HG02571 (cell line): Measurements from ENCODE around the gene IGFALS.
"Not testable (repeated sequence)": the region's sequence is repeated elsewhere in the genome, so short reads cannot be mapped to it uniquely, and the experiment has no call there.

Source experiments
- ATAC-seq: cut with Tn5 transposase; IDR thresholded peaks from one replicate; pipeline ENCODE4 v1.9.1; 2021; ENCODE audit warnings: mild to moderate bottlenecking, moderate library complexity; ENCODE audit not compliant: unreplicated experiment

The IGFALS gene

DNA sequence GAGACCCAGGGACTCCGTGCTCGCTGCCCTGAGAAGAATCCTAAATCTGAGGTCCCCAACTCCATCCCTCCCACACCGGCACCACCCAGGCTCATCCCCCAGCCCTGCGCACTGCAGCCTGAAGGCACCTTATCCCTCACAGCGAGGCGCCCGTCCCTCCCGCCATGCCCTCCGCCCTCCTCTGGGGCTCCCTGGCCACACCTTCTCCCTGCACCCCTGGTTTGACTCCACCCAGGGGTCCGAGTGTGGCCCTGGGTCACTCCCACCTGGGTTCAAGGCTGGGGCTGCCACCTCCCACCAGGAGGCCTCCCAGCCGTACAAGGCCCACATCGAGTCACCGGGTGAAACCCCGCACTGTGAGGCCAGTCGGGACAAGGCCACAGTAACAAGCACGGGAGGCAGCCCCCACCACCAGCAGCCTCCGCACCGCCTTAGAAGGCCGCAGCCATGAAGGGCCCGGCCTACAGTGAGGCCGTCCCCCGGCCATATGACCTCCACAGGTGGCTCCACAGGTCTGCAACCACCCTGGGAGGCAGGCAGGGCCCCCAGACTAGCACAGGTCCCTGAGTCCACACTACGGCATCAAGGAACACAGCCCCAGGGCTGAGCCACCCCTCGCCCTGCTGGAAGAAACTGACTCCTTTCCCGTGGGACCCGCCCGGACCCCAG, 24.8 kb upstream of the IGFALS start:
- no peak for ATAC-seq

DNA sequence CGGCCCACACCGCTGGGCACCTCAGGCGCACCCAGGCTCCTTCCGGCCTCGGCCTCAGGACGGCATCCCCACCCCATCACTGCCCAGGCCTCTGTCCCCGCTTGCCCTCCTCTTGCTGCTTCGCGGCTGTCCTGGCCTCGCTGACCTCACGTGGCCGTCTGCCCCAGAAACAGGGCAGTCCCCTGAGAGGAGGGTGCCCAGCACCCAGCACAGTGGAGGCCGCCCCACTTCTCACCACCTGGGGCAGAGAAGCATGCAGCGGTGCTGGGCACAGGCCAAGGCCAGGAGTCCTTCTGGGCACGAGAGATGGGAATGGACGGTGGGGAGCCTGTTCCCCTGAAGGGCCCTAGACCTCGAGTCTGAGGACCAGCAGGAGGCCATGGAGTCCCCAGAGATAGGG, 24.2 kb upstream of the IGFALS start:
- ATAC-seq, result no peak

DNA sequence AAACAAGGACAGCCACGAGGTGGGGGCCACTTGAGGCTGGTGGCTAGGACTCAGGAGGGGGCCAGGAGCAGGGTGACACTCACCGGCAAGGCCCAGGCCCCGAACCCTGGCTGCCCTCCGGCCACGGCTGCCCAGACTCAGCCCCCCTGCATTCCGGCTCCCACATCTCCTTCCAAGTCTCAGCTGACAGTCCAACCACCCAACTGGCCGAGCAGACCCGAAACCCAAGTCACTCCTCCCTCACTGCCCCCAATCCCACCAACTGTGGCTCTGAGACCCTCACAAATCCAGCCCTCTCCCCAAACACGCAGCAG, 23.7 kb upstream of the IGFALS start:
- ATAC-seq, result no peak

DNA sequence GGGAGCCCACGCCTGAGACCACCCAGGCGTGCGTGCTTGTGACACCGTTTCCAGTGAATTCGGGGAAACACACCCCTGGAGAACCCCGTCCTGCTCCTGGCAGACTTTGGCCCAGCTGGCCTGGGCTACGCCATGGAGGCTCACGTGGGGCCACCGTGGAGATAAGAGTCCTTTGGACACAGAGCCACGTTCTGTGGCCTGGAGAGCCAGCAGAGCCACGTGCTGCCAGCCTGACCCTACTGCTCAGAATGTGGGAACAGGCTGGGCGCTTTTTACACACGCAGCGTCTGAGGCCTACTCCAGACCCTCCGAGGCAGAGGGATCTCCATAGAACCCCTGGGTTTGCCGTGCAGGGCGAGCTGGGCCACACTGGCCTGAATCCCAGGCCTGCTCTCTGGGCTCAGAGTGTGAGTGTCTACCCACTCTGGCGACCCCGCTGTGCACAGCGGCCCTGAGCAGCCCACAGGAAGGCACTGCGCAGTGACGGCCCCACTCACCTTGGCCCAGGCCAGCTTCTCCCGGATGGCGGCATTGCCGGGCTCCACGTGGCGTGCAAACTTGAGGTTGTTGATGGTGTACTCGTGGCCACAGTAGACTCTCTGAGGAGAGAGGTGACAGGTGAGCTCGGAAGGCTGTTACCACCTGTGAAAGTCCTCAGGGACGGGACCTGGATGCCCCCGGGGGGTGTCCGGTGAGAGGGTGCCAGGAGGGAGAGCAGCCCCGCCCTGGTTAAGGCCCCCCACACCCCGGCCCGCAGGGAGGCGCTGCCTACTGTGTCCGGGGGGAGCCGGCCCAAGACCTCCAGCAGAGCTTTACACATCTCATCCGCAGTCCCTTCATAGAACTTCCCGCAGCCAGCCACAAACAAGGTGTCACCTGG, 23.1 kb upstream of the IGFALS start:
- ATAC-seq, result no peak

DNA sequence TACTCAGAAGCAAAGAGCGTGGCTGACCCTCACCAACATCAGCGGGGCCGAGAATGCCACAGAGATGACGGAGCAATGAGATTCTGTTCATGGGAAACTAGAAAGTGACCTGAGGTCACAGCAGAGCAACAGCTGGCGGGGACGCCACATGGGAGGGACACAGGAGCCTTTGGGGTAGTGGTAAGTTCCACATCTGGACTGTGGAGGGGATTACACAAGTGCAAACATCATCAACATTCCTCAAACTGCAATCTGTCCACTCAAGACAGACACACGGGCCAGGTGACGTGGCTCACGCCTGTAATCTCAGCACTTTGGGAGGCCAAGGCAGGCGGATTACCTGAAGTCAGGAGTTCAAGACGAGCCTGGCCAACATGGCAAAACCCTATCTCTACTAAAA, 22.0 kb upstream of the IGFALS start:
- no peak for ATAC-seq

DNA sequence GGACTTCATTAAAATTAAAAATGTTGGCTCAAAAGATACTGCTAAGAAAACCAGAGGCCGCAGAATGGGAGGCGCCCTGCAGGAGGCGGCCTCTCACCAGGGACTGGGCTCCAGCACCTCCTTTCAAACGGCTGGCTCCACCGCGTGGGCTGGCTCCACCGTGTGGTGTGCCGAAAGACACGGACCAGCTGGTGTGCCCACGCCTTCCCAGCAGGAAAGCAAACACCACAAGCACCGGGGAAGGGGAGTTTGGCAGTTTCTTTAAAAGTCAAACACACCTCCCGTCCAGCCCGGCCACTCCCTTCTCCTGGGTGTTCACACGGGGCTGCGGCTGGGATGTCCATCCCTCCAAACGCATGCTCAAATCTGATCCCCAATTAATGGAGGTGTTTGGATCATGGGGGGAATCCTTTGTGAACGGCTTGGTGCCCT, 19.2 kb upstream of the IGFALS start:
- no peak for ATAC-seq

DNA sequence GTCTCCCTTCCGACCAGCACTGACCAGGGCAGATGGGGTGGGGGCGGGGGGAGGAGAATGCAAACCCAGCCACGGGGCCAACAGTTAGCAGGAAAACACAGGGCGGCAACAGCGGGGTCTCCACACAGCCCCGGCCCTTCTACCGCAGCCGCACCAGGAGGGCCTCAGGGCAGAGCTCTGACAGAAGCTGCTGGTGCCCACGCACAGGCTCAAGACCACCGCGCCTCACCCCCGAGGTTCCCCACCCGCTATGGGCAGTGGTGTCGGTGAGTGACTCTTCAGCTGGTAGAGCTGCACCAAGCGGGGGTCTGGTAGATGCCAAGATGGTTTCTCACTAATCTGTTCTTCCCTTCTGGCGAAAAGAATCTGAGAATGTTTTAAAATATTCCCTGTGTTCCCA, 17.0 kb upstream of the IGFALS start:
- no peak for ATAC-seq

DNA sequence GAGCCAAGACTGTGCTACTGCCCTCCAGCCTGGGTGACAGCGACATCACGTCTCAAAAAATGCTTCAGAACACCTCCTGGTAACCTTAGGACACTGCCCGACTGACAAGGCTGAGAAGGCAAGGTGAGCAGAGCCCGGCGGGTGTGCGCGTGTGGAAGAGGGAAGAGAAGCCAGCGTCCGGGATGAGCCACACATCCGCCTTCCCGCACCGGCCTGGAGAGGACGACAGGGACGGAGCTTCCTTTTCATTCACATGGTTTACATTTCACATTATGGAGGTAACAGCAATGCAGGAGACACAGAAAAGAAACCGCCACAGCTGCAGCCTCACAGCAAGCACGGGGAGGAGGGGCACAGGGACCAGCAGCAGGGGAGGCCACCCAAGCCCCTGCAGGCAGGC, 16.6 kb upstream of the IGFALS start:
- ATAC-seq, result no peak

DNA sequence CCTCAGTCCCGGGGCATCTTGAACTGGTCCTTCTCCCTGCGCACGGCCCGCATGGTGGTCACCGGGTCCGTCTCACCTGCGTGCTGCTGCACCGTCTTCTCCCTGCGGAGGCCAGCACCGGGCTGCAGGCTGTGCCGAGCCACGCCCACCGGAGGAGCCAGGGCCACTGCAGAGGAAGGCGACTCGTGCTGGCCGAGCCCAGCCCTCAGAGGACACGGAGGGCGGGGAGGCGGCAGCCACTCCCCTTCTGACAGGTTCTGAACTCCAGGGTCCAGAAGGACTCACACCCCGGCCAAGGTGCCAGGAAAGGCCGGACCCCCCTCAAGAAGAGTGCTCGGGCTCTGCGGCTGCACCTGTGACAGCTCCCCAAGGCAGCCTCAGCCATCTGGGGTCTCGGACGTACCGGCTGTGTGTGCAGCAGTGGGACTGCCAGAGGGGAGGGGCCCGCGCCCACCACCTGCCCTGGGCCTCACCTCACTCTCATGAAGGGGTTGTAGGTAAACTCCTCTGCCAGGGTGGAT, 15.8 kb upstream of the IGFALS start:
- no peak for ATAC-seq

DNA sequence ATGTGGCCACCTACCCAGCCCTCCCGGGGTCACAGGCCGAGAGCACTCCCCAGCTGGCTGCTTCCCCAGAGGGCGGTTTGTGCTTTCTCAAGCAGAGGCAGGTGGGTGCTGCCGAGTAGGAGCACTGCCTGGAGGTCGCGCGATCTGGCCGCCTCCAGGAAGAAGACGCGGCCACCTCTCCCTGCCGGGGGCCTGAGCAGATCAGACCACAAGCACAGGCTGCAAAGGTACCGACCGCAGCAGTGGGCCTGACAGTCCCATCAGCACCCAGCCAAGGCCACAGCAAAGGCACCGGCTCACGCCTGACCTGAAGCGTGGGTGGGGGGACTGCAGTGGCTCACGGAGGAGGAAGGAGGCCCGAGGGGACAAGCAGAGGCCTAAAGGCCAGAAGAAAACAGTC, 15.2 kb upstream of the IGFALS start:
- no peak for ATAC-seq

DNA sequence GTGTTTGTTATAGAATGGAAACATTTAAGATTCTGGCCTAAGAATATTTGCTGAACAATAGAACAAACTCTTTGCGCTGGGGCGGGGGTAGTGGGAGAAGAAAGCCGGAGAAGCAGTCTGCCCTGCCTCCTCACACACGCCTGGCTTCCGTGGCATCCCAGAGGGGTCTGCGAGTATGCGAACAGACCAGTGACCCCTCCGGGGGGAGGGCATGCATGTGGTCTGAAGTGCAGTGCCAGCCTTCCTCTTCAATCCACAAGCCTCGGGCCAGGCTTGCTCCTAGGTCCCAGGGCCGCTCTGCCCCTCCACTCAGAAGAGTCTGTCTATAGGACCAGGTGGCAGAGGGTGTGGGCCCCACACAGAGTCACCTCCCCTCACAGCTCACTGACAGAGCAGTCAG, 14.1 kb upstream of the IGFALS start:
- ATAC-seq, result no peak

DNA sequence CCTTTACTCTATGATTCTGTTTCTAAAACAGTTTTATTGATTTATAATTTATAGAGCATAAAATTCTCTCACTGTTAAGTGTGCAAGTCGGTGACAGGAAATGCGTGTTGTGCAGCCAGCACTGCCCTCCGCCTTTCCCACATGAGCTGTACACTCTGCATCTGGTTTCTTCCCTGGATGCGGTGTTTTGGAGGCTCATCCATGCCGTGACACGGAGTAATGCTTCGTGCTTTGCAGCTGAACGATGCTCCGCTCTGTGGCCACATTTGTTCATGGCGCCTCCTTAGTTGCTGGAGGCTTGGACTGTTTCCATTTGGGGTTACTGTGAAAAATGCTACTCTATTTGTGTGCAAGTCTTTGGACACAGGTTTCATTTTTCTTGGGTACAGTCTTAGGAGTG, 7.2 kb upstream of the IGFALS start:
- no peak for ATAC-seq

DNA sequence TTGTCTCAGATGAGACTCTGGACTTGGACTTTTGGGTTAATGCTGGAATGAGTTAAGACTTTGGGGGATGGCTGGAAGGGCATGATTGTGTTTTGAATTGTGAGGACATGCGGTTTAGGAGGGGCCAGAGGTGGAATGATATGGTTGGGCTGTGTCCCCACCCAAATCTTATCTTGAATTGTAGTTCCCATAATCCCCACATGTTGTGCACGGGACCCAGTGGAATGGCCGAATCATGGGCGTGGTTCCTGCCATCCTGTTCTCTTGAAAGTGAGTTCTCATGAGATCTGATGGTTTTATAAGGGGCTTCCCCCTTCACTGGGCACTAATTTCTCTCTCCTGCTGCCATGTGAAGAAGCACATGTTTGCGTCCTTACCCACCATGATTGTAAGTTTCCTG, 5.8 kb upstream of the IGFALS start:
- not testable (repeated sequence) for ATAC-seq

DNA sequence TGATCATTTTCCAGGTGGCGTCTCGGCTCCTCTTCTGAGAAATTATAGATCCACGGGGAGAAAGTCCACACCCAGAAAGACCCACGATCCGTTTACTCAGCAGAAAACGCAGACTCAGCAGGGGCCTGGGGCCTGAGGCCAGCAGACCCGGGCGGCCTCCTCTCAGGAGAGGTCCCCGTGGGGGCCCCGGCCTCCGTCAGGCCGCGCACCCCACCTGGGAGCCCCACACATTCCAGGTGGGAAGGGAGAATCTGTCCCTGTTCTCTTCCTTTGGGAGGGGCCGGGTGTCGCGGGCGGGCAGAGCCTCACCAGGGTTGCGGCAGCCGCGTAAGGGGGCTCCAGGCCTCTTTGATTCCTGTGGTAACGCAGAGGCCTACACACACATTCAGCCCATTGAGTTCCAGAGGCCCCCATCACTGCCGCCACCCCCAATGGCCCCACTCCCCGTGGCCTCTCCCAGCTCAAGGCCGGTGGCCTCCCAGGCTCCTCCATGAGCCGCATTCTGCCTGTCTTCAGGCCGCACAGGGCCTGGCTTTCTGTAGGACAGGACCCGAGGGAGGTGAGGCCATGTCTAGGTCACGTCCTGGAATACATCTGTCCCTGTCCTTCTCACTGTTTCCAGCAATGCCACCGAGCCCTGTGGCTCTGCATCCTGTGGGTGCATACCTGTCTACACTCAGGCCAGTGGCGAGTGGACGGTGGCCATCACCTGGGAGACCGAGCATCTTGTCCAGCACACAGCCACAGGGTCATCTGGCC, 1.6 kb upstream of the IGFALS start:
- no peak for ATAC-seq

DNA sequence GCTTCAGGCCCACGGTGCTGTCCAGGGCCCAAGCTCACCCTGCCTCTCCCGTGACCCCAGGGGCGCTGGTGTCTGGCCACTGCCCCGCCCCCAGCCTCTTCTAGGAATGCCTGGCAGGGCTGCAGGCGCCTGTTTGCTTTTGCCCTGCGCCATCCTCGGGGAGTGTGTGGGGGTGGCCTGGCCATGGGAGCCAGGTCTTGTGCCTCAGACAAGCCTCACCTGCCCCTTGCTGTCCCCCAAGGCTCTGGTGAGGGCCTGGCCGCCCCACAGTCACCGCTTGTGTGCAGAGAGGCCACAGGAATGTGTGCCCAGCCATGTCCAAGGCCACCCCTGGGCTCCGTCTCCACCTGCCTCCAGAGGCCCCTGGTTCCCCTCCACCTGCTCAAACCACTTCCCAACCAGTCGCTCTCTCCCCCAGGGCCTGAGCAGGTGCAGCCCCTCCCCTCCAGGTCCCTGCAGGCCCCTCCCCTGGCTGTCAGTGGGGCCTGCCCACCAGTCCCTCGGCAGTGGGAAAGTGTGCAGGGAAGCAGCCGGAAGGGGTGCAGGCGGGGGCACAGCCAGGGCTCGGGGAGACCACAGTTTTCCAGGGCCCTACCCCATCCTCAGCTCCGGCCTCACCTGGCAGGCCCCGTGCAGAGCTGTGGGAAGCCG, 841 bp upstream of the IGFALS start:
- ATAC-seq, result no peak

DNA sequence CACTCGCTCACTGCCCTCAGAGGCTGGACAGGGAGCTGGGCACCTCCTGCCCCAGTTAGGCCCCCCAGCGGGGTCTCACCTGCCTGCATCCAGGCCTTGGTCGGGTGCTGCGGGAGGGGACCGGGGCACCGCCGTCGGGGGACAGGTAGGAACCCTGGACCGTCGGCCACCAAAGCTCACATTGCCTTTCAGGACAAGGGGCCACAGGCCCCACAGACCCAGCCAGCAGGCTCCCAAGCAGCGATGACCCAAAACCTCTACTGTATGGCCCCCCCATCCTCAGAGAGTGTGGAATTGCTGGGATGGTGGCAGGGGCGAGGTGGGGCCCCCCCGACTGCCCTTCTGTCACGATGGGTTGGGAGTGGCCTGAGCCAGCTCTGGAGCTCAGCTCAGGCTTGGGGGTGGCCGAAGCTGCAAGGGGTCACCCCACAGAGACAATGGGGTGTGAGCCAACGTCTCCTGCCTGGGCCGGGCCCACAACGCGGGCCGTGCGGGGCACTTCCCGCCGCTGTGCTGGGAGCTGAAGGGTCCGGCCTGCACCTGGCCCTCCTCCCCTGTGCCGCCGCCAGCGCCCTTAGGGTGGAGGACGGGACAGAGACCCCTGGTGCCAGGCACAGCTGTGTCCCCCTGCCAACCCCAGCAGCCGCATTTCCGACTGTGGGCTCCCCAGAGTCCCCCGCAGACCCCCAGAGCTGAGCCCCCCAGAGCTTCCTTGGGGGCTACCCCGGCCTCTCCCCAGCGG, 498 bp downstream of the IGFALS start:
- ATAC-seq, result no peak

DNA sequence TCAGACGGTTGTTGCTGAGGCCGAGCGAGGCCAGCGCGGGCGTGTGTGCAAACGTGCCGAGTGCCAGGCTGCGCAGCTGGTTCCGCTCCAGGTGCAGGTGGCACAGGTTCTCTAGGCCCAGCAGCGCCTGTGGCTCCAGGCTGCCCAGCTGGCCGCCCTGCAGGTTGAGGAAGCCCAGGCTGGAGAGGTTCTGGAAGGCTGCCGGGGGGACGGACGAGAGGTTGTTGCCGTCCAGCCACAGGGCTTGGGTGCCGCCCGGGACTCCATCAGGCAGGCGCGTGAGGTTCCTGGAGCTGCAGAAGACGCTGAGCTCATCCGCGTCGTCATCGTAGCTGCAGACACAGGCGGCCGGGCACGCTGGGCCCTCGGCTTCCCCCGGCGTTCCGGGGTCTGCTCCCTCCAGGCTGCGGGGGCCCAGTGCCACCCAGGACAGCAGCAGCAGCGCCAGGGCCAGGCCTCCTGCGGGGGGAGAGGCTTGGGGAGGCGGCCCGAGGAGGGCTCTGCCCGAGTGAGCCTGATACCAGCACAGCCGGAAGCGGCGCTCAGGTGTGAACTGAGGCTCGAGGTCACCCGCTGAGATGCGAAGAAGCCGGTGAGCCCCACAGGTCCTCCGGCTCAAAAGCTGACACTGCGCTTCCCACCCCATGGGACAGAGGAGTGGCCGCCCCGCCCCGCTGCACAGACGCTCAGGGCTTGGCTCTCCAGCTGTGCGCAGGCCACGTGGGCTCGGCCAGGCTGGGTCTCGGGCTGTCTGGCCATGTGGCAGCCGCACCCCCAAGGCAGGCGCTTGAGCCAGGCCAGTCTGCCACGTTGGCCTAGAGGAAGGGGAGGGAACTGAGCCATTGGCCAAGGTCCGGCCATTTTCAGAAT, 1.3 kb downstream of the IGFALS start:
- ATAC-seq, result no peak

DNA sequence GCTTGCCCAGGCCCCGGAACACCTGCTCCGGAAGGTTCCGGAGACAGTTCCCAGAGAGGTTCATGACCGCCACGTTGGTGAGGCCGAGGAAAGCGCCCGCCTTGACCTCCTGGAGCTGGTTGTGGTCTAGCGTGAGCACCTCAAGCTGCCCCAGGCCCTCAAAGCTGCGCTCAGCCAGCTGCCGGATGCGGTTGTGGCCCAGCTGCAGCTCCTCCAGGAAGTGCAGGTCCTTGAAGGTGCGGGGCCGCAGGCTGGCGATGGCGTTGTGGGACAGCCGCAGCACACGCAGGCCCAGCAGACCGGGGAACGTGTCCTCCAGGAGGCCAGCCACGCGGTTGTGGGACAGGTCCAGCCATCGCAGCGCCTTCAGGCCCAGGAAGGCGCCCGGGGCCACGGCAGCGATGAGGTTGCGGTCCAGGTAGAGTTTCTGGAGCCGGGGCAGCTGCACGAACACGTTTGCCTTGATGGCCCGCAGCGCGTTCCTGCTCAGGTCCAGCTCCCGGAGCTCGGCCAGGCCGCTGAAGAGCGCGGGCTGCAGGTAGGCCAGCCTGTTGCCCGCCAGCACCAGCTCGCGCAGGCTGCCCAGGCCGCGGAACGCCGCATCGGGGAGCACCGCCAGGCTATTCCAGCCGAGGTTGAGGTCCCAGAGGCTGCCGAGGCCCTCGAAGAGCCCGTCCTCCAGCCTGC, 2.1 kb downstream of the IGFALS start:
- ATAC-seq, result no peak
